K562 (cell line): Measurements from ENCODE around the gene CDH8. TPM values are rescaled to one million over a fixed set of nuclear protein-coding genes. Genes with fewer than 3 reads are reported as not detected.

Experiments
- ATAC-seq: fragments of 200-7000 bp; cut with Tn5 transposase; 3 replicates; pipeline ENCODE4 v1.9.1; 2020; ENCODE audit warnings: moderate library complexity
- BruUV-seq: library from RNA; stranded (reverse); fragments of 400-500 nt; replicated peaks from 2 replicates; lab custom pipeline; 2021; lab: Mats Ljungman, UMichigan
- CTCF ChIA-PET: fragments of 300-600 bp; formaldehyde crosslinking; extraction: SDS; loops from one replicate; lab custom pipeline; 2021; ENCODE audit warnings: low intra/inter-chr PET ratio; lab: Yijun Ruan, JAX
- POLR2A ChIA-PET: fragments of 300-600, 350-650 bp; sonication (Branson Sonifier 250); formaldehyde crosslinking; extraction: SDS; loops from one replicate; lab custom pipeline; 2021; ENCODE audit warnings: antibody characterized with exemption, inconsistent platforms; lab: Yijun Ruan, JAX
- DNase-seq, 4 experiments: peaks; one replicate each; pipeline versions ENCODE4 v3.0.0 to v3.0.0-alpha.2; 2011 to 2018; ENCODE audit warnings: low spot score in 3 of 4, mixed read lengths in 3 of 4; ENCODE audit errors: extremely low read depth in 1 of 4
- FAIRE-seq: peaks from 2 replicates; lab custom pipeline; 2011; peaks lifted over from hg19 to GRCh38; lab: Jason Lieb, UNC
- H2AFZ ChIP-seq: 2 replicates; pipeline ENCODE4 v1.6.0; 2011; ENCODE audit warnings: low read depth, low read length, control low read depth, inconsistent platforms
- H3K27ac ChIP-seq: fragments of 200-600 bp; 3 replicates; pipeline ENCODE4 v1.8.0; 2011; ENCODE audit warnings: low read depth, mild to moderate bottlenecking, control low read depth, inconsistent platforms, low read length, moderate library complexity, mixed read lengths; ENCODE audit errors: extremely low read depth
- H3K27me3 ChIP-seq, 2 experiments: fragments of 300-600 bp in 1 of 2; 2 replicates in 1 of 2; 3 replicates in 1 of 2; pipeline versions ENCODE4 v1.6.0 to v1.8.0; 2011; ENCODE audit warnings: inconsistent platforms in 2 of 2, low read length in 2 of 2, mild to moderate bottlenecking in 1 of 2, mixed read lengths in 1 of 2, moderate library complexity in 1 of 2; ENCODE audit not compliant: control insufficient read depth in 2 of 2, insufficient read depth in 2 of 2
- H3K36me3 ChIP-seq: fragments of 300-600 bp; 3 replicates; pipeline ENCODE4 v1.8.0; 2011; ENCODE audit warnings: mild to moderate bottlenecking, low read length, inconsistent platforms; ENCODE audit not compliant: control insufficient read depth, insufficient read depth
- H3K4me1 ChIP-seq, 2 experiments: fragments of 200-600 bp in 1 of 2; replicated peaks in 1 of 2; 2 replicates in 1 of 2; 3 replicates in 1 of 2; pipeline versions ENCODE4 v1.5.1 to v1.8.0; 2011; ENCODE audit warnings: inconsistent platforms in 2 of 2, low read length in 2 of 2, mild to moderate bottlenecking in 1 of 2, mixed read lengths in 1 of 2, moderate library complexity in 1 of 2; ENCODE audit not compliant: control insufficient read depth in 2 of 2, insufficient read depth in 2 of 2
- H3K4me2 ChIP-seq: 2 replicates; pipeline ENCODE4 v1.6.1; 2011; ENCODE audit warnings: low read length, control low read depth, inconsistent platforms, mixed read lengths; ENCODE audit not compliant: insufficient read depth
- H3K4me3 ChIP-seq: fragments of 200-600 bp; sonication (generic), shearing (Covaris generic); 2 replicates; pipeline ENCODE4 v1.5.1; 2016; ENCODE audit warnings: control low read depth, inconsistent platforms
- H3K79me2 ChIP-seq: fragments of 200-600 bp; 3 replicates; pipeline ENCODE4 v1.8.0; 2011; ENCODE audit warnings: low read length, inconsistent platforms; ENCODE audit not compliant: control insufficient read depth, insufficient read depth
- H3K9ac ChIP-seq, 2 experiments: 2 replicates each; pipeline versions ENCODE4 v1.6.0 to v1.6.1; 2011; ENCODE audit warnings: low read depth in 2 of 2, low read length in 2 of 2, control low read depth in 1 of 2, inconsistent platforms in 1 of 2, mild to moderate bottlenecking in 1 of 2, mixed read lengths in 1 of 2; ENCODE audit not compliant: insufficient read depth in 1 of 2
- H3K9me1 ChIP-seq: one replicate; pipeline ENCODE4 v1.6.0; 2011; ENCODE audit warnings: inconsistent platforms, mild to moderate bottlenecking, low read length, moderate library complexity; ENCODE audit not compliant: control insufficient read depth, insufficient read depth
- H3K9me3 ChIP-seq: replicated peaks from 2 replicates; pipeline ENCODE4 v1.5.1; 2011; ENCODE audit warnings: low read depth, low read length, inconsistent platforms; ENCODE audit not compliant: control insufficient read depth, insufficient read depth
- H4K20me1 ChIP-seq: replicated peaks from 2 replicates; pipeline ENCODE4 v1.6.1; 2011; ENCODE audit warnings: low read length, inconsistent platforms, mixed read lengths; ENCODE audit not compliant: control insufficient read depth, insufficient read depth
- GTF3C2 ChIP-seq: IDR thresholded peaks from 3 replicates; pipeline ENCODE4 v1.6.1; 2011; ENCODE audit warnings: borderline replicate concordance, mild to moderate bottlenecking, moderate library complexity; ENCODE audit not compliant: insufficient read length; ENCODE audit errors: extremely low read depth
- HDGF ChIP-seq: fragments of 450-650 bp; IDR thresholded peaks from 2 replicates; pipeline ENCODE4 v1.6.1; 2016
- RBM25 ChIP-seq: fragments of 200-400 bp; formaldehyde crosslinking; IDR thresholded peaks from 2 replicates; pipeline ENCODE4 v1.6.1; 2018; ENCODE audit warnings: low read length, low read depth, moderate library complexity; ENCODE audit not compliant: severe bottlenecking
- ZBTB34 ChIP-seq: fragments of 250-450 bp; sonication (Bioruptor Pico); IDR thresholded peaks from 2 replicates; pipeline ENCODE4 v1.8.0; 2021; ENCODE audit warnings: mild to moderate bottlenecking, moderate library complexity
- ZHX1 ChIP-seq: fragments of 150-350 bp; conservative IDR thresholded peaks from 2 replicates; pipeline ENCODE4 v1.6.1; 2014; ENCODE audit warnings: low read length
- WGBS: fragments of 100-300 bp; shearing (Covaris generic); methylation state at CpG from one replicate; pipeline ENCODE4 v1.1.6; 2016; ENCODE audit warnings: low coverage, mixed read lengths; ENCODE audit not compliant: insufficient coverage; ENCODE audit errors: missing lambda C conversion rate; 5-methylcytosine and 5-hydroxymethylcytosine counted together
- in situ Hi-C: fragments of 300-500 bp; cut with MboI; formaldehyde crosslinking; loops from 4 replicates; pipeline ENCODE4 v1.15.0; 2018; ENCODE audit warnings: inconsistent platforms, mixed read lengths
- intact Hi-C: fragments of 100-400 bp; cut with micrococcal nuclease; formaldehyde crosslinking; loops from 2 replicates; pipeline ENCODE4 v1.14.2; 2022
- polyA plus RNA-seq, 8 experiments: library from polyadenylated mRNA; depleted of rRNA in 4 of 8; stranded (reverse) in 5 of 8; unstranded in 3 of 8; fragments of >200 nt; fragmentation: Nextera tagmentation in 2 of 8; fragmentation: Illumina TruSeq in 1 of 8; extraction: Ambion mirVana in 2 of 8; extraction: Trizol in 1 of 8; gene quantifications; 2 replicates each; pipeline versions ENCODE4 v1.2.1 to v1.2.3, GENCODE V29; 2011 to 2014; ENCODE audit warnings: inconsistent platforms in 1 of 8, missing spikeins in 1 of 8
- total RNA-seq, 7 experiments: library from RNA; depleted of rRNA in 6 of 7; stranded (reverse); fragments of >200 nt in 6 of 7; fragmentation: Illumina TruSeq in 2 of 7; extraction: Trizol in 2 of 7; gene quantifications; 2 replicates each; pipeline versions ENCODE4 v1.2.1 to v1.2.3, GENCODE V29; 2011 to 2021; ENCODE audit warnings: low replicate concordance in 1 of 7
- TF ChIP-seq, protein P1 (sequence below): IDR thresholded peaks from 2 replicates; pipeline ENCODE4 v1.6.1; 2011; ENCODE audit warnings: borderline replicate concordance, low read depth, mild to moderate bottlenecking, moderate library complexity, low read length; ENCODE audit not compliant: insufficient read depth, poor library complexity, severe bottlenecking
- TF ChIP-seq, protein P2 (sequence below), 2 experiments: fragments of 450-650 bp; IDR thresholded peaks; 2 replicates each; pipeline ENCODE4 v1.6.1; 2018; ENCODE audit warnings: mild to moderate bottlenecking in 2 of 2, low read depth in 1 of 2; ENCODE audit not compliant: partially characterized antibody in 2 of 2

The CDH8 gene
- total and polyA plus RNA-seq, 9 of the 15 experiments (the other 6 are each of a cell fraction or from before 2014, with no cell fraction given), result 0.22 to 1.4 (median 0.42) TPM; not detected in 4

DNA sequence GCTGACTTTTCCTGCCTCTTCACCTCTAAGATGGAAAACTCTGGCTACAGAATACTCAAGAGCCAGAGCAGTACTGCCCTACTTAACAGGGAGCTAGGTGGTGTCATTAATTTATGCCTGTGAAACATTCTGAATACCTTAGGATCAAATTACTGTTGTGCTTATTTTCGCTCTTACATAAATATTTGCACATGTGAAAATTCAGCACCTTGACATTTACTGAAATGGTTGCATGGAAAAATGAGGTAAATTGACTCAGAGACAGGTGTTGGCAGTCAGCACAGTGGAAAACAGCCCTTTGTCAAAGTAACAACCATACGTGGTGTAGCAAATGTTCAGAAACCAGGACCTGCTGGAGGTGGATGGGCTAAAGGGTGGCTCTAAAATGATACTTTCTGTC, 193.6 kb downstream of the CDH8 start:
- Histone ChIP-seq H3K27me3 (no peaks in the 10 kb centered on the region), H3K27ac (no peak overlapping the region), H3K4me3 (no peak overlapping the region), H3K4me2 (no peak overlapping the region), H3K9me3 (no peaks in the 10 kb centered on the region), H2AFZ (no peak overlapping the region), H3K9ac (no peak overlapping the region), H4K20me1 (no peaks in the 10 kb centered on the region), H3K9me1 (no peaks in the 10 kb centered on the region), H3K36me3 (no peaks in the 10 kb centered on the region), H3K4me1 (no peaks in the 10 kb centered on the region), H3K79me2 (no peaks in the 10 kb centered on the region)
- intact Hi-C loops (no loop called here), in situ Hi-C loops (no loop called here)
- no peak for ATAC-seq
- TF ChIP-seq ZBTB34 (CRISPR knock-in tag), result no peak
- no peak for TF ChIP-seq GTF3C2
- TF ChIP-seq, protein P1, sequence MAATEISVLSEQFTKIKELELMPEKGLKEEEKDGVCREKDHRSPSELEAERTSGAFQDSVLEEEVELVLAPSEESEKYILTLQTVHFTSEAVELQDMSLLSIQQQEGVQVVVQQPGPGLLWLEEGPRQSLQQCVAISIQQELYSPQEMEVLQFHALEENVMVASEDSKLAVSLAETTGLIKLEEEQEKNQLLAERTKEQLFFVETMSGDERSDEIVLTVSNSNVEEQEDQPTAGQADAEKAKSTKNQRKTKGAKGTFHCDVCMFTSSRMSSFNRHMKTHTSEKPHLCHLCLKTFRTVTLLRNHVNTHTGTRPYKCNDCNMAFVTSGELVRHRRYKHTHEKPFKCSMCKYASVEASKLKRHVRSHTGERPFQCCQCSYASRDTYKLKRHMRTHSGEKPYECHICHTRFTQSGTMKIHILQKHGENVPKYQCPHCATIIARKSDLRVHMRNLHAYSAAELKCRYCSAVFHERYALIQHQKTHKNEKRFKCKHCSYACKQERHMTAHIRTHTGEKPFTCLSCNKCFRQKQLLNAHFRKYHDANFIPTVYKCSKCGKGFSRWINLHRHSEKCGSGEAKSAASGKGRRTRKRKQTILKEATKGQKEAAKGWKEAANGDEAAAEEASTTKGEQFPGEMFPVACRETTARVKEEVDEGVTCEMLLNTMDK, result no peak
- TF ChIP-seq RBM25, result no peak
- TF ChIP-seq, protein P2, sequence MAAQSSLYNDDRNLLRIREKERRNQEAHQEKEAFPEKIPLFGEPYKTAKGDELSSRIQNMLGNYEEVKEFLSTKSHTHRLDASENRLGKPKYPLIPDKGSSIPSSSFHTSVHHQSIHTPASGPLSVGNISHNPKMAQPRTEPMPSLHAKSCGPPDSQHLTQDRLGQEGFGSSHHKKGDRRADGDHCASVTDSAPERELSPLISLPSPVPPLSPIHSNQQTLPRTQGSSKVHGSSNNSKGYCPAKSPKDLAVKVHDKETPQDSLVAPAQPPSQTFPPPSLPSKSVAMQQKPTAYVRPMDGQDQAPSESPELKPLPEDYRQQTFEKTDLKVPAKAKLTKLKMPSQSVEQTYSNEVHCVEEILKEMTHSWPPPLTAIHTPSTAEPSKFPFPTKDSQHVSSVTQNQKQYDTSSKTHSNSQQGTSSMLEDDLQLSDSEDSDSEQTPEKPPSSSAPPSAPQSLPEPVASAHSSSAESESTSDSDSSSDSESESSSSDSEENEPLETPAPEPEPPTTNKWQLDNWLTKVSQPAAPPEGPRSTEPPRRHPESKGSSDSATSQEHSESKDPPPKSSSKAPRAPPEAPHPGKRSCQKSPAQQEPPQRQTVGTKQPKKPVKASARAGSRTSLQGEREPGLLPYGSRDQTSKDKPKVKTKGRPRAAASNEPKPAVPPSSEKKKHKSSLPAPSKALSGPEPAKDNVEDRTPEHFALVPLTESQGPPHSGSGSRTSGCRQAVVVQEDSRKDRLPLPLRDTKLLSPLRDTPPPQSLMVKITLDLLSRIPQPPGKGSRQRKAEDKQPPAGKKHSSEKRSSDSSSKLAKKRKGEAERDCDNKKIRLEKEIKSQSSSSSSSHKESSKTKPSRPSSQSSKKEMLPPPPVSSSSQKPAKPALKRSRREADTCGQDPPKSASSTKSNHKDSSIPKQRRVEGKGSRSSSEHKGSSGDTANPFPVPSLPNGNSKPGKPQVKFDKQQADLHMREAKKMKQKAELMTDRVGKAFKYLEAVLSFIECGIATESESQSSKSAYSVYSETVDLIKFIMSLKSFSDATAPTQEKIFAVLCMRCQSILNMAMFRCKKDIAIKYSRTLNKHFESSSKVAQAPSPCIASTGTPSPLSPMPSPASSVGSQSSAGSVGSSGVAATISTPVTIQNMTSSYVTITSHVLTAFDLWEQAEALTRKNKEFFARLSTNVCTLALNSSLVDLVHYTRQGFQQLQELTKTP (IDR thresholded peaks at IDR 0.05; ENCODE audit: low read depth in 1 of 2, partially characterized antibody in 2 of 2), result no peak
- no peak for TF ChIP-seq ZHX1
- TF ChIP-seq HDGF, result no peak
- DNase-seq, result no peak
- FAIRE-seq, result no peak
- no TSS peak for BruUV-seq
- 0% methylated on average over 2 of the region's 2 CpGs for WGBS
- ChIA-PET CTCF (no interaction called here), POLR2A (no interaction called here)
